ENCODE results near the gene LAMA3.

- TF ChIP-seq EP300 (IDR thresholded peaks at IDR 0.05; ENCODE audit: borderline replicate concordance in 1 of 2, low read depth in 1 of 2, low read length in 1 of 2) (no peak), CTCF (IDR thresholded peaks at IDR 0.05) (no peak)
Measured at GRCh38 chr18:23998018-23998417, 308.8 kb downstream of the LAMA3 start.

Data from SK-N-SH (cell line).